Muscle layer of colon (tissue), 2 donors: ENCODE results near the gene ATP13A3.

Source experiments
- H3K27ac ChIP-seq: one replicate; pipeline ENCODE4 v1.7.0; 2013; ENCODE audit warnings: low read depth, mild to moderate bottlenecking, low read length, moderate library complexity
- H3K27me3 ChIP-seq, 2 donors: one replicate each; pipeline ENCODE4 v1.7.0; 2013; ENCODE audit warnings: low read length in 2 of 2, mild to moderate bottlenecking in 2 of 2; ENCODE audit not compliant: insufficient read depth in 2 of 2, control insufficient read depth in 1 of 2
- H3K36me3 ChIP-seq: one replicate; pipeline ENCODE4 v1.7.0; 2013; ENCODE audit warnings: mild to moderate bottlenecking, low read length; ENCODE audit not compliant: insufficient read depth
- H3K4me1 ChIP-seq: one replicate; pipeline ENCODE4 v1.7.0; 2013; ENCODE audit warnings: mild to moderate bottlenecking, low read length; ENCODE audit not compliant: insufficient read depth
- H3K4me3 ChIP-seq, 2 donors: one replicate each; pipeline ENCODE4 v1.7.0; 2013; ENCODE audit warnings: low read length in 2 of 2, low read depth in 1 of 2, mild to moderate bottlenecking in 1 of 2, moderate library complexity in 1 of 2
- H3K9ac ChIP-seq: one replicate; pipeline ENCODE4 v1.7.0; 2013; ENCODE audit warnings: low read length
- H3K9me3 ChIP-seq: one replicate; pipeline ENCODE4 v1.7.0; 2013; ENCODE audit warnings: mild to moderate bottlenecking, low read length
- donor health status: abdominal sarcoma.
- donor health status: Adenocarcinoma of cecum.

ATP13A3 gene

DNA sequence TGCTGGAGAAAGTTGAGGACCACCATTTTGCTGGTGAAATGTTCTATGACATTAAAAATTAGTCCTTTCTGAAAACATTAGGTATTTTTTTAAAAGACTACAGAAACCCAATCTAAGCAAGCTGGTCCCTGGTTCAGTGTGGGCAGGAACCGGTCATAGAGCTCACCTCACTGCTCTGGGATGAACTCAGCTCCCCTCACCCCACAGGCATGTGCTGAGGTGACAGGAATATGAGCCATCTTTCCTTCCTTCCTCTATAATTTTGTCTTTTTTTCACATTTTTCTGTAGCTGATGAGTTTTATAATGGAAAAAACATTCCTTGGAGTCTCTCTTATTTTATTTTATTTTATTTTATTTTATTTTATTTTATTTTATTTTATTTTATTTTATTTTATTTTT lies 109.1 kb downstream of the ATP13A3 start:
- Histone ChIP-seq H3K9ac (no peak overlapping the region), H3K9me3 (no peaks in the 10 kb centered on the region), H3K27ac (no peak overlapping the region), H3K36me3 (no peaks in the 10 kb centered on the region), H3K4me1 (no peaks in the 10 kb centered on the region), H3K27me3 (peaks cover 0 to 4% of the 10 kb centered on the region in 2 donors), H3K4me3 (no peak overlapping the region)

DNA sequence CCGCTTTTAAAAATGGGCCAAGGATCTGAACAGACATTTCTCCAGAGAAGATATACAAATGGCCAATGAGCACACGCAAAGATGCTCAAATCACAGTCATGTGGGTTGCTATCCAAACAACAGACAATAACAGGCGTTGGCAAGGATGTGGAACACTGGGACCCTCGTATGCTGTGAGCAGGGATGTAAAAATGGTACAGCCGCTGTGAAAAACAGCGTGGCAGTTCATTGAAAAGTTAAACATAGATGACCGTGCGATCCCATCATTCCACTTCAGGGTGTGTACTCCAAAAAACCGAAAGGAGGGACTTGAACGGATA lies 110.6 kb downstream of the ATP13A3 start:
- no peaks in the 10 kb centered on the region for H3K4me1 ChIP-seq
- no peak overlapping the region for H3K9ac ChIP-seq
- H3K27me3 ChIP-seq, result peaks cover 0 to 7% of the 10 kb centered on the region in 2 donors
- H3K36me3 ChIP-seq, result no peaks in the 10 kb centered on the region
- H3K9me3 ChIP-seq, result no peaks in the 10 kb centered on the region
- H3K27ac ChIP-seq, result no peak overlapping the region
- no peak overlapping the region for H3K4me3 ChIP-seq

DNA sequence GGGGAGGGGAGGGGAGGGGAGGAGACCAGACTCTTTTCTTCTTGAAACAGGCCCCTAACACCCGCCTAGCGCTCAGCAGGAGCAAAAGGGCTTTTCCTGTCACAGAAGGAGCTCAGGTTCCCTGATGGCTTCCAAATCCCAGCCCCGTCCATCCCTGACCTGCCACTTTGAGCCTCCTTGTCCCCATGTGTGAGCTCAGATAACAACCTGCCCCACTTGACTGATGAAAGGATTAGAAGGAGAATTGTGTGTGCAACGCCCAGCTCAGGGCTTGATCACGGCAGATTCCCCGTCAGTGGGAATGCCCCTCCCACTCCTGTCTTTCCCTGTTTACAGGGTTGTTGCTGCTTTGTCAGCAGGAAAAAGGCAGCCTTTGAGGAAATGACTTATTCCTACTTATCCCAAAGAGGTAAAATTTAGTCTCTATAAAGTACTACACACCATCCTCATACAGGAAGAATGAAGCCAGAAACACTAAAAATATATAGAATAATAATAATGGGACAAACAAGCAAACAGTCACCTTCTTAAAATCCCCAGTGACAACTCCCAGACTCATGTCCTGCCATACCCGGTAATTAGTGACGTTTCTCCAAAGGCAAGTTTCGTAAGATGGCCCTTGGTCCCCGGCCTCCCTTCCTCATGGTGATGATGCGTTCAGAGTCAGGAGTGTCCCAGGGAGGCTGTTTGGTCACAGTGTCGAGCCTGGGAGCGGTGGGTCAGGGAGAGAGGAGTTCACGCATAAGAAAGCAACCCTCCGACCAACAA lies 111.1 kb downstream of the ATP13A3 start:
- H3K9me3 ChIP-seq, result no peaks in the 10 kb centered on the region
- no peak overlapping the region for H3K27ac ChIP-seq
- no peaks in the 10 kb centered on the region for H3K36me3 ChIP-seq
- peaks cover 0 to 7% of the 10 kb centered on the region in 2 donors for H3K27me3 ChIP-seq
- H3K4me3 ChIP-seq, result no peak overlapping the region
- H3K4me1 ChIP-seq, result no peaks in the 10 kb centered on the region
- H3K9ac ChIP-seq, result no peak overlapping the region

DNA sequence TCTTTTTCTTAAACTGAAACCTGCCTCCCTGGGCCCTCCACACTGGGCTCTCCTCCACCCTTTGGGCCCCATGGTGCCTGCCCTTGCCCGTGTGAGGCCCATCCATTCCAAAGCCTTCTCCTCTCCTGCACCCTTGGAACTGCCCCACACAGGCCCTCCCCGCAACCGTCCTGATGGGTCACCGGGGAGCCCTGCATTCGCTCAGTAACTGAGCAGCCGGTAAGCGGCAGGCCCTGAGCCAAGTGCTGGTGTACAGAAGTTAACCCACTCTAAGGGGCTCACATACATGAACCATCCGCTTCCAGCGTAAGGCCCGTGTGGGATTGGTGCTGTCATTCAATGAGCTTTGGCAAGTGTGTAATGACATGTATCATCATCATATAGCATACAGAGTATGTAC lies 111.9 kb downstream of the ATP13A3 start:
- H3K27me3 ChIP-seq, result peaks cover 0 to 12% of the 10 kb centered on the region in 2 donors
- no peak overlapping the region for H3K9ac ChIP-seq
- no peak overlapping the region for H3K27ac ChIP-seq
- no peaks in the 10 kb centered on the region for H3K4me1 ChIP-seq
- no peaks in the 10 kb centered on the region for H3K9me3 ChIP-seq
- H3K36me3 ChIP-seq, result no peaks in the 10 kb centered on the region
- H3K4me3 ChIP-seq, result no peak overlapping the region

DNA sequence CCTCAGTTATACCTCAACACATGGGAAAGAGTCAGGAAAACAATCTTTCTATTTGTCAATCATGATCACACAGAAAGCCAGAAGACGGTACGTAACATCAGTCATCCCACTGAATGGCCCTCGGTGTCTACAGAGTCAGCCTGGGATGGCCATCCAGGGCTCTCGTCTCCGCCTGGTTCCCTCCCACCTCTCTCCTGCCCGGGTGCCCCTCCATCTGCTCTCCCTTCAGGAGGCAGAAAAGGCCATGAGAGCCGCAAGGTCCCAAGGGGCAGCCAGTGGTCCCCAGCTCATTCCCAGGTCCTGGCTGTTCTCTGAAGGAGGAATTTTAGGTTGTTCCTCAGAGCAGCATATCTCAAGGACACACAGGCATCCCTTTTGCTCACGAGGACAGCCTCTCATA lies 112.9 kb downstream of the ATP13A3 start:
- no peaks in the 10 kb centered on the region for H3K36me3 ChIP-seq
- no peaks in the 10 kb centered on the region for H3K4me1 ChIP-seq
- H3K9me3 ChIP-seq, result no peaks in the 10 kb centered on the region
- no peak overlapping the region for H3K9ac ChIP-seq
- H3K27me3 ChIP-seq, result peaks cover 0 to 12% of the 10 kb centered on the region in 2 donors
- H3K4me3 ChIP-seq, result no peak overlapping the region
- H3K27ac ChIP-seq, result no peak overlapping the region

DNA sequence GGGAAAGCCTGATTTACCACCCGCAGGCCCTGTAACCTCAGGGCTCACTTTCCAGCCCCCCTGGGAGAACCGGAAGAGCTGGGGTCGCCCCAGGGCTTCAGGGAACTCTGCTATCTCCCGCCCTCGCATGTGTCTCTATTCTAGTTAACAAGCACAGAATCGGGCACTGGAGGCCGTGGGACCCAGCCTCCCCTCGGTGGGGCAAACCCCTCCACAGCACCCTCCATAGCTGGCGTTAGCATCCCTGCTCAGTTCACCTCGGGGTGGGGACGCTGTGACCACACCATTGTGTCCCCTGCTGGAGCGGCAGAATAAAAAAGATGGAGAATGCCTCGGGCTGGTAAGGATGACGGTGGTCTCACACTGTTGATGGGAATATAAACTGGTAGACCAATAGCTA lies 113.8 kb downstream of the ATP13A3 start:
- no peaks in the 10 kb centered on the region for H3K4me1 ChIP-seq
- H3K4me3 ChIP-seq, result no peak overlapping the region
- no peaks in the 10 kb centered on the region for H3K36me3 ChIP-seq
- no peaks in the 10 kb centered on the region for H3K9me3 ChIP-seq
- no peak overlapping the region for H3K27ac ChIP-seq
- H3K9ac ChIP-seq, result no peak overlapping the region
- peaks cover 0 to 12% of the 10 kb centered on the region in 2 donors for H3K27me3 ChIP-seq

DNA sequence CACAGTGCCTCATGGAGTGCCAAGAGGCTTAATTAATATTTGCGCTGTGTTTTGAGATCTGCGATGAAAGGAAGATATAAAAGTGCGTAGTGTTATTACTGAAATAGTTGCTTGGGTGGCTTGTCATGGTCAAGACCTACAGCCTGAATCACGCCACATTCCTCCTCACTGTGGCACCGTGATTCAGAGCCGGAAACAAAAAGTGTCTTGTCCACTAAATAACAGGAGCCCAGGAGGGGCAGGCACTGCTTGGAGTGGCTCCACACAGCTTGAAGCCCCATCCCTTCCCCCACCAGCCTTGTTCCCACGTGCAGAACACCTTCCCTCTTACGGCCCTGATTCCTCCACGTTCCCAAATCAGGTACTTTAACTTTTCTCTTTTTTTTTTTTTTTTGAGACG lies 116.0 kb downstream of the ATP13A3 start:
- peaks cover 0 to 12% of the 10 kb centered on the region in 2 donors for H3K27me3 ChIP-seq
- H3K4me3 ChIP-seq, result no peak overlapping the region
- H3K4me1 ChIP-seq, result no peaks in the 10 kb centered on the region
- no peaks in the 10 kb centered on the region for H3K9me3 ChIP-seq
- H3K27ac ChIP-seq, result no peak overlapping the region
- H3K36me3 ChIP-seq, result no peaks in the 10 kb centered on the region
- H3K9ac ChIP-seq, result no peak overlapping the region

DNA sequence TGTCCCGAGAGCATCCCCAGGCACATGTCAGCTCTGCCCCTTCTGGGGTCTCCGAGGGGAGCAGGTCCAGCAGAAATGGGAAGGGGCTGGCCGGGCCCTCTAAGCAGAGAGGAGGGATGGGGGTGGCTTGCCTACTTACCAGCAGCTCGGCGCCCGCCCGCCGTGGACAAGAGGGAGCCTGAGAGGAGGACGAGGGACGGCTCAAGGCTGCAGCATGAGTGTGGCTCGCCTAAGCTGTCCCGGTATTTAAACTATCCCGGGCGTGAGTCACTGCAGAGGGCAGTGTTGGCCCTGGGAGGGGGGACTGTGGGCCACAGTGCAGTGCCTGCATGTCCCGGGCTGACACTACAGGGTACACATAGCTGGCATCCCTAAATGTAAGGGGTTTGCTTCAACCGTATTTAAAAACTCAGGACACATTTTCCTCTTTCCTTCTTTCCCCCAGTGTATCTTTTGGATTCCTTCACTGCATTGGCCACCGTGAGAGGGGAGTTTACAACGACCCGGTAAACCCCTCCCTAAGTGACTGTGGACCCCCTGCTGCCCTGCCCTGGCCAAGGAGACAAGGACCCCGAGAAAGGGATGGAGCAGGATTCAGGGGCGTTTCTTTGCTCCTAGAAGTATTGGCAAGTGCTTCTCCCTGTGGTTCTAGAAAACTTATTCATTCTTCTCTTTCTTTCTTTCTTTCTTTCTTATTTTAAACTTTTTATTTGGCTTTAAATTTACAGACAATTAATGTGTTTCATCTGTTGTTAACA lies 117.1 kb downstream of the ATP13A3 start, which contains the start of gene LRRC15:
TSS of gene LRRC15 (minus strand) at position 222 of the 758 bp plus-strand sequence. CDS start 8,700 bp downstream, outside the sequence.
- H3K36me3 ChIP-seq, result no peaks in the 10 kb centered on the region
- no peak within 1 kb of the TSS for H3K4me3 ChIP-seq
- H3K4me1 ChIP-seq, result peaks cover 2% of the 10 kb centered on the region
- no peak within 1 kb of the TSS for H3K9ac ChIP-seq
- no peak within 1 kb of the TSS for H3K27ac ChIP-seq
- no peaks in the 10 kb centered on the region for H3K9me3 ChIP-seq
- H3K27me3 ChIP-seq, result peaks cover 0 to 8% of the 10 kb centered on the region in 2 donors

DNA sequence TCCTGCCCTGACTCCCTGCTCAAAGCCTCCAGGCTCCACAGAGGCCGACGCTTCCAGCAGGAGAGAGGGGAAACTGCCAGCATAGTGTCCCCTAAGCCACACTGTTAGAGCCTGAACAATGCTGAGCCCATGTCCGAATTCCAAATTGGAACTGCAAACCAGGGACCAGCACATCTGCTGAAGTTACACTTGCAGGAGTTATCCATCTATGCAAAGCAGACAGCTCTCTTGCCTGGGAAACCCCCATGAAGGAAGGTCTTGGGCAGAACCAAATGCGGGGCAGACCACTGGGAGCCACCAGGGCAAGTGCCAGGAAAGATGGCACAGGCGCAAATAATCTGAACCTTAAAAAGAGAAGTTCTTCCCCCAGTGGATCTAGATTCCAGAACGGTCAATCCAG lies 117.9 kb downstream of the ATP13A3 start:
- H3K36me3 ChIP-seq, result no peaks in the 10 kb centered on the region
- H3K4me1 ChIP-seq, result peaks cover 6% of the 10 kb centered on the region
- no peak overlapping the region for H3K4me3 ChIP-seq
- H3K9me3 ChIP-seq, result no peaks in the 10 kb centered on the region
- no peak overlapping the region for H3K27ac ChIP-seq
- H3K27me3 ChIP-seq, result peaks cover 0 to 8% of the 10 kb centered on the region in 2 donors
- no peak overlapping the region for H3K9ac ChIP-seq

DNA sequence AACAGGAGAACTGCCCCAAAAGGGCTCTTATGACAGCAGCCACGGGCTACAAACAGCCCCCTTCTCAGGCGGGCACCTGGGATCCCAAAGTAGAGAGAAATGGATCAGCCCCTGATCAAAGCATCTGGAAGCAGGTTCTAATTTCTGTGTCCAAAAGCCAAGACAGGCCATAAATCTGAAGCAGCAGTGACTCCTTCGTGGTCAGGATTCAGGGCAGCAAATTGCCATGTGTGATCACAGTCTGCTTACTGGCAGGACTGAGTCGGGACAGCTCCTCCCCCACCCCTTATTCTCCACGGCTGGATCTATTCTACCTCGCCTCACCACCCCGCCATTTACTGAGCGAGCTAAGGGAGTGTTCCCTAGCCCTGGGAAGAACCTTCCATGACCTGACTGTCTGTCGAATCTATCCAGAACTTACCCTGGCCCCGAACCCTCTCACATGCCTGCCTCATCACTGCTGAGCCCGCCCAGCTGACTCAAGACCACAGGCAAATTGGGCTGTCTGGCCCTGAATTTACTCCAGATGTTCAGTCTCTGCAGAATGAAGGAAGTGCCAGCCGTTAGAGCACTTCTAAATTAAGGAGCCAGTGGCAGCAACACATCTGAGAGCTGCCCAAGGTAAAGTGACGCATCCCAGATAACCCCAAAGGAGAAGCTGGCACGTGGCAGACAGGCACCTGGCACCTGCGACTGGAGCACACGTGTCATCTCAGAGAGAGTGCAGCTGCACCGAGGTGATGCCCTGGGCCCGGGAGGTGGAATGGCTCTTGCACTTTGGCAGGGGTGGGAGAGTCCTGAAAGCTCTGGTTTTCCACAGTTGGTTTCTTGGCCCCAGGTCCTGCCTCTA lies 118.6 kb downstream of the ATP13A3 start:
- H3K4me1 ChIP-seq, result peaks cover 6% of the 10 kb centered on the region
- peaks cover 0 to 8% of the 10 kb centered on the region in 2 donors for H3K27me3 ChIP-seq
- no peak overlapping the region for H3K9ac ChIP-seq
- no peak overlapping the region for H3K27ac ChIP-seq
- H3K36me3 ChIP-seq, result no peaks in the 10 kb centered on the region
- no peak overlapping the region for H3K4me3 ChIP-seq
- H3K9me3 ChIP-seq, result no peaks in the 10 kb centered on the region

DNA sequence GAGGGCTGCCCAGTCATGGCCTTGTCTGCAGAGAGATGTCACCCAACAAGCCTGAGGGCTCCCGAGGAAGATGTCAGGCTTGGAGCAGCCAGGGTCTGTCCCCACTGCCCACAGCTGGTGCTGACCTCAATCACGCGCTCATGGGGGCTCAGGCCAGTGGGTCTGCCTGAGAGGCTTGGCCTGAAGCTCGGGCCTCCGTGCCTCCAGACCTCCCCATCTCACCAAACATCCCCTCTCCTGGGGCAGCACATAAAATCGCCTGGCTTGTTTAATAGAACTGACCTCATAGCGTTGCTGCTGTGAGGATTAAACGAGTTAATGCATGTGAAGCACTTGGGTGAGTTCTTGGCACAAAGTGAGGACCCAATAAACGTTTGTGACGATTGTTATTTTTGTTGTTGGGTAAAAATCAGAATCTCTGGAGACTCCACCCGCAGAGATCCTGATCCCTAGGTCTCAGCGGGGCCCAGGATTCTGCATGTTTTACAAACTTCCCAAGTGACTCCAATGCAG lies 120.8 kb downstream of the ATP13A3 start:
- no peak overlapping the region for H3K9ac ChIP-seq
- no peaks in the 10 kb centered on the region for H3K9me3 ChIP-seq
- H3K27ac ChIP-seq, result no peak overlapping the region
- H3K27me3 ChIP-seq, result peaks cover 0 to 4% of the 10 kb centered on the region in 2 donors
- no peaks in the 10 kb centered on the region for H3K36me3 ChIP-seq
- H3K4me1 ChIP-seq, result peaks cover 6% of the 10 kb centered on the region
- H3K4me3 ChIP-seq, result no peak overlapping the region
